H9 (cell line): Measurements from ENCODE around the gene FFAR4. TPM values are rescaled to one million over a fixed set of nuclear protein-coding genes. Genes with fewer than 3 reads are reported as not detected.

ENCODE experiments used
- DNase-seq: peaks from one replicate; pipeline ENCODE4 v3.0.0-alpha.2; 2017
- H2AFZ ChIP-seq: one replicate; pipeline ENCODE4 v1.6.1; 2013; ENCODE audit warnings: mild to moderate bottlenecking, low read length, control low read depth, moderate library complexity
- H2AK5ac ChIP-seq: 2 replicates; pipeline ENCODE4 v1.6.1; 2013; ENCODE audit warnings: low read length, control low read depth, mixed read lengths; ENCODE audit not compliant: insufficient read length
- H2BK120ac ChIP-seq: one replicate; pipeline ENCODE4 v1.6.1; 2013; ENCODE audit warnings: low read depth, mild to moderate bottlenecking, low read length, control low read depth, inconsistent platforms; ENCODE audit not compliant: poor library complexity, severe bottlenecking
- H2BK12ac ChIP-seq: 2 replicates; pipeline ENCODE4 v1.6.1; 2013; ENCODE audit warnings: low read length, control low read depth, mixed read lengths, low read depth; ENCODE audit not compliant: insufficient read length
- H2BK15ac ChIP-seq: 2 replicates; pipeline ENCODE4 v1.6.1; 2013; ENCODE audit warnings: low read depth, low read length, control low read depth
- H2BK20ac ChIP-seq: one replicate; pipeline ENCODE4 v1.6.1; 2013; ENCODE audit warnings: low read depth, mild to moderate bottlenecking, low read length, control low read depth, inconsistent platforms; ENCODE audit not compliant: poor library complexity, severe bottlenecking
- H2BK5ac ChIP-seq: 2 replicates; pipeline ENCODE4 v1.6.1; 2013; ENCODE audit warnings: low read length, control low read depth, mixed read lengths; ENCODE audit not compliant: insufficient read length
- H3K14ac ChIP-seq: 2 replicates; pipeline ENCODE4 v1.6.1; 2013; ENCODE audit warnings: low read length, control low read depth; ENCODE audit not compliant: insufficient read depth
- H3K18ac ChIP-seq: 2 replicates; pipeline ENCODE4 v1.6.1; 2013; ENCODE audit warnings: low read depth, mild to moderate bottlenecking, mixed read lengths, low read length, control low read depth; ENCODE audit not compliant: insufficient read length
- H3K23ac ChIP-seq: 2 replicates; pipeline ENCODE4 v1.6.1; 2013; ENCODE audit warnings: low read length, control low read depth, mixed read lengths, low read depth; ENCODE audit not compliant: insufficient read length
- H3K23me2 ChIP-seq: 2 replicates; pipeline ENCODE4 v1.6.1; 2013; ENCODE audit warnings: low read depth, mild to moderate bottlenecking, mixed read lengths, low read length, control low read depth; ENCODE audit not compliant: insufficient read length, poor library complexity, severe bottlenecking
- H3K27ac ChIP-seq: 2 replicates; pipeline ENCODE4 v1.5.1; 2013; ENCODE audit warnings: low read length, control low read depth, mixed read lengths, low read depth; ENCODE audit not compliant: insufficient read length
- H3K27me3 ChIP-seq: 2 replicates; pipeline ENCODE4 v1.6.1; 2013; ENCODE audit warnings: low read length, control low read depth, inconsistent platforms; ENCODE audit not compliant: insufficient read depth
- H3K4ac ChIP-seq: 2 replicates; pipeline ENCODE4 v1.6.1; 2013; ENCODE audit warnings: low read depth, mild to moderate bottlenecking, control low read depth, inconsistent platforms, low read length, moderate library complexity
- H3K4me1 ChIP-seq: 2 replicates; pipeline ENCODE4 v1.6.1; 2013; ENCODE audit warnings: low read length, control low read depth, inconsistent platforms; ENCODE audit not compliant: insufficient read depth
- H3K4me2 ChIP-seq: 2 replicates; pipeline ENCODE4 v1.6.1; 2013; ENCODE audit warnings: low read length, control low read depth, mixed read lengths; ENCODE audit not compliant: insufficient read length, insufficient read depth
- H3K56ac ChIP-seq: 2 replicates; pipeline ENCODE4 v1.6.1; 2013; ENCODE audit warnings: low read depth, mild to moderate bottlenecking, mixed read lengths, low read length, control low read depth; ENCODE audit not compliant: insufficient read length
- H3K79me1 ChIP-seq: 2 replicates; pipeline ENCODE4 v1.6.1; 2013; ENCODE audit warnings: low read depth, mild to moderate bottlenecking, moderate library complexity, low read length, control low read depth, inconsistent platforms; ENCODE audit not compliant: insufficient read depth, poor library complexity, severe bottlenecking
- H3K79me2 ChIP-seq: 2 replicates; pipeline ENCODE4 v1.6.1; 2013; ENCODE audit warnings: low read length, control low read depth, inconsistent platforms; ENCODE audit not compliant: insufficient read depth
- H3K9ac ChIP-seq: 2 replicates; pipeline ENCODE4 v1.6.1; 2013; ENCODE audit warnings: low read length, control low read depth, mixed read lengths; ENCODE audit not compliant: insufficient read length; ENCODE audit errors: extremely low read depth
- H3K9me3 ChIP-seq: one replicate; pipeline ENCODE4 v1.6.1; 2013; ENCODE audit warnings: low read depth, low read length, inconsistent platforms; ENCODE audit not compliant: control insufficient read depth
- H3T11ph ChIP-seq: one replicate; pipeline ENCODE4 v1.6.1; 2013; ENCODE audit warnings: mild to moderate bottlenecking, low read length, control low read depth, inconsistent platforms
- H4K20me1 ChIP-seq: one replicate; pipeline ENCODE4 v1.6.1; 2013; ENCODE audit not compliant: control insufficient read depth, insufficient read length, insufficient read depth
- H4K5ac ChIP-seq: 2 replicates; pipeline ENCODE4 v1.6.1; 2013; ENCODE audit warnings: low read depth, mild to moderate bottlenecking, mixed read lengths, low read length, control low read depth; ENCODE audit not compliant: insufficient read length
- H4K8ac ChIP-seq: replicated peaks from 2 replicates; pipeline ENCODE4 v1.6.1; 2013; ENCODE audit warnings: low read length, control low read depth, mixed read lengths, low read depth; ENCODE audit not compliant: insufficient read length
- H4K91ac ChIP-seq: 2 replicates; pipeline ENCODE4 v1.6.1; 2013; ENCODE audit warnings: low read depth, mild to moderate bottlenecking, moderate library complexity, mixed read lengths, low read length, control low read depth; ENCODE audit not compliant: insufficient read length
- H3K27ac Mint-ChIP-seq, 3 experiments: 2 replicates in 2 of 3; 3 replicates in 1 of 3; pipeline ENCODE4 v1.8.0; 2020 to 2021; ENCODE audit warnings: mixed read lengths in 3 of 3, mild to moderate bottlenecking in 1 of 3, moderate library complexity in 1 of 3
- H3K27me3 Mint-ChIP-seq: 2 replicates; pipeline ENCODE4 v1.8.0; 2021; ENCODE audit warnings: low read depth, mild to moderate bottlenecking, moderate library complexity, mixed read lengths
- H3K36me3 Mint-ChIP-seq, 3 experiments: 2 replicates in 2 of 3; 3 replicates in 1 of 3; pipeline ENCODE4 v1.8.0; 2020 to 2021; ENCODE audit warnings: low read depth in 3 of 3, mixed read lengths in 3 of 3; ENCODE audit not compliant: insufficient read depth in 1 of 3
- H3K4me1 Mint-ChIP-seq, 2 experiments: 2 replicates each; pipeline ENCODE4 v1.8.0; 2020; ENCODE audit warnings: mixed read lengths in 2 of 2
- H3K4me3 Mint-ChIP-seq, 2 experiments: 2 replicates in 1 of 2; 3 replicates in 1 of 2; pipeline ENCODE4 v1.8.0; 2020 to 2021; ENCODE audit warnings: mild to moderate bottlenecking in 2 of 2, mixed read lengths in 2 of 2, moderate library complexity in 1 of 2
- H3K9me3 Mint-ChIP-seq, 2 experiments: 2 replicates in 1 of 2; 3 replicates in 1 of 2; pipeline ENCODE4 v1.8.0; 2020; ENCODE audit warnings: mild to moderate bottlenecking in 2 of 2, mixed read lengths in 2 of 2, moderate library complexity in 1 of 2
- WGBS: extraction: QIAGEN DNeasy Blood & Tissue Kit; methylation state at CpG from one replicate; pipeline ENCODE4 v1.1.7; 2013; ENCODE audit warnings: missing lambda C conversion rate, low lambda C conversion rate, mixed read lengths; ENCODE audit not compliant: insufficient read length; ENCODE audit errors: extremely low coverage; 5-methylcytosine and 5-hydroxymethylcytosine counted together
- total RNA-seq: library from RNA; stranded (reverse); gene quantifications from 2 replicates; pipeline ENCODE4 v1.2.1, GENCODE V29; 2021
- TF ChIP-seq, protein P1 (sequence below): fragments of 200-600 bp; sonication (generic); conservative IDR thresholded peaks from 3 replicates; pipeline ENCODE4 v1.8.0; 2021; ENCODE audit warnings: antibody characterized with exemption, mild to moderate bottlenecking

FFAR4 gene
- total RNA-seq, 1 experiment from 2014 or later, result not detected

DNA sequence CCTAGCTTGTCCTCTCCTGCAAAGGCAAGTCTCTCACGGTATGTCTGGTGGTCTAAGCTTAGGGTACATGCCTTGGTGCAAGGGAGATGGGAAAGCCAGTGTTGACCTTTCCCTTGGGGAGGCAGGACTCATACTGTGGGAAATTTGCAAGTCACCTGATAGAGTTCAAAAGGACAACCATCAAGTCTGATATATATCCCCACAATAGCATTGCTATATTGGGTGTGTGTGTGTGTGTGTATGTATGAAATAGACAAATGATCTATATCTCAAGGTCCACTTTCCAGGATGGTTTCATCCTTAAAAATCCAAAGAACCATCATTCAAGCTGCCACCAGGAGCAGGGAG lies 12.2 kb upstream of the FFAR4 start:
- H2BK12ac ChIP-seq, result no peak overlapping the region
- H3K9ac ChIP-seq, result no peak overlapping the region
- no peak overlapping the region for H4K5ac ChIP-seq
- Mint-ChIP-seq H3K36me3 (peaks cover 0 to under 1% (median 0%) of the 10 kb centered on the region in 3 experiments; a peak in 1 of 7 replicates), H3K9me3 (peaks cover under 1% of the 10 kb centered on the region in 2 experiments; a peak in 1 of 5 replicates), H3K4me3 (no peak overlapping the region), H3K27ac (no peak overlapping the region), H3K27me3 (peaks cover 10% of the 10 kb centered on the region), H3K4me1 (peaks cover 7 to 8% of the 10 kb centered on the region in 2 experiments)
- no peak overlapping the region for H3T11ph ChIP-seq
- TF ChIP-seq, protein P1, sequence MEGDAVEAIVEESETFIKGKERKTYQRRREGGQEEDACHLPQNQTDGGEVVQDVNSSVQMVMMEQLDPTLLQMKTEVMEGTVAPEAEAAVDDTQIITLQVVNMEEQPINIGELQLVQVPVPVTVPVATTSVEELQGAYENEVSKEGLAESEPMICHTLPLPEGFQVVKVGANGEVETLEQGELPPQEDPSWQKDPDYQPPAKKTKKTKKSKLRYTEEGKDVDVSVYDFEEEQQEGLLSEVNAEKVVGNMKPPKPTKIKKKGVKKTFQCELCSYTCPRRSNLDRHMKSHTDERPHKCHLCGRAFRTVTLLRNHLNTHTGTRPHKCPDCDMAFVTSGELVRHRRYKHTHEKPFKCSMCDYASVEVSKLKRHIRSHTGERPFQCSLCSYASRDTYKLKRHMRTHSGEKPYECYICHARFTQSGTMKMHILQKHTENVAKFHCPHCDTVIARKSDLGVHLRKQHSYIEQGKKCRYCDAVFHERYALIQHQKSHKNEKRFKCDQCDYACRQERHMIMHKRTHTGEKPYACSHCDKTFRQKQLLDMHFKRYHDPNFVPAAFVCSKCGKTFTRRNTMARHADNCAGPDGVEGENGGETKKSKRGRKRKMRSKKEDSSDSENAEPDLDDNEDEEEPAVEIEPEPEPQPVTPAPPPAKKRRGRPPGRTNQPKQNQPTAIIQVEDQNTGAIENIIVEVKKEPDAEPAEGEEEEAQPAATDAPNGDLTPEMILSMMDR, result no peak
- H4K8ac ChIP-seq, result no peak overlapping the region
- H3K79me2 ChIP-seq, result no peaks in the 10 kb centered on the region
- no peak overlapping the region for H3K4me2 ChIP-seq
- no peak overlapping the region for H2BK20ac ChIP-seq
- H2BK120ac ChIP-seq, result no peak overlapping the region
- H3K9me3 ChIP-seq, result no peaks in the 10 kb centered on the region
- no peak overlapping the region for H2AFZ ChIP-seq
- H3K23me2 ChIP-seq, result no peaks in the 10 kb centered on the region
- no peaks in the 10 kb centered on the region; the same call in 1 of the 2 replicates for H3K4me1 ChIP-seq
- no peak overlapping the region for H3K18ac ChIP-seq
- no peak for DNase-seq
- H4K91ac ChIP-seq, result no peak overlapping the region
- no peaks in the 10 kb centered on the region for H3K79me1 ChIP-seq
- no peak overlapping the region for H2BK5ac ChIP-seq
- no peak overlapping the region for H2AK5ac ChIP-seq
- H3K23ac ChIP-seq, result no peak overlapping the region
- H3K14ac ChIP-seq, result no peak overlapping the region
- no CpG with 5 or more reads among the region's 1 CpG for WGBS
- no peak overlapping the region for H3K4ac ChIP-seq
- no peaks in the 10 kb centered on the region for H3K27me3 ChIP-seq
- H3K27ac ChIP-seq, result no peak overlapping the region
- no peak overlapping the region for H3K56ac ChIP-seq
- no peaks in the 10 kb centered on the region for H4K20me1 ChIP-seq
- no peak overlapping the region for H2BK15ac ChIP-seq
